GM19455 (cell line): ENCODE data around the gene HS3ST4.
"Not testable (repeated sequence)": the region's sequence is repeated elsewhere in the genome, so short reads cannot be mapped to it uniquely, and the experiment has no call there.

ENCODE experiments used
- ATAC-seq: cut with Tn5 transposase; IDR thresholded peaks from one replicate; pipeline ENCODE4 v1.9.1; 2021; ENCODE audit not compliant: unreplicated experiment

The HS3ST4 gene

GRCh38 chr16:25729188-25729915 is 37.6 kb downstream of the HS3ST4 start:
- ATAC-seq: no peak

- no peak for ATAC-seq
Measured at GRCh38 chr16:25730396-25730795, 38.6 kb downstream of the HS3ST4 start.

- no peak for ATAC-seq
Measured at GRCh38 chr16:25734430-25735385, 42.9 kb downstream of the HS3ST4 start.

GRCh38 chr16:25735645-25736044 is 43.9 kb downstream of the HS3ST4 start:
- ATAC-seq: no peak

GRCh38 chr16:25747160-25747758 is 55.5 kb downstream of the HS3ST4 start:
- ATAC-seq: no peak

- ATAC-seq: no peak
Measured at GRCh38 chr16:25748092-25748654, 56.4 kb downstream of the HS3ST4 start.

GRCh38 chr16:25750488-25751216 is 58.9 kb downstream of the HS3ST4 start:
- ATAC-seq: no peak

GRCh38 chr16:25751230-25751835 is 59.6 kb downstream of the HS3ST4 start:
- ATAC-seq: no peak

GRCh38 chr16:25764466-25764865 is 72.7 kb downstream of the HS3ST4 start:
- ATAC-seq: no peak

- no peak for ATAC-seq
Measured at GRCh38 chr16:25771216-25771615, 79.5 kb downstream of the HS3ST4 start.

GRCh38 chr16:25771812-25772568 is 80.2 kb downstream of the HS3ST4 start:
- no peak for ATAC-seq

GRCh38 chr16:25776214-25776613 is 84.5 kb downstream of the HS3ST4 start:
- not testable (repeated sequence) for ATAC-seq

- ATAC-seq: no peak
Measured at GRCh38 chr16:25783226-25783625, 91.5 kb downstream of the HS3ST4 start.

- no peak for ATAC-seq
Measured at GRCh38 chr16:25785361-25785760, 93.6 kb downstream of the HS3ST4 start.

- ATAC-seq: no peak
Measured at GRCh38 chr16:25786748-25787147, 95.0 kb downstream of the HS3ST4 start.

GRCh38 chr16:25788637-25789036 is 96.9 kb downstream of the HS3ST4 start:
- no peak for ATAC-seq

- ATAC-seq: no peak
Measured at GRCh38 chr16:25796239-25796638, 104.5 kb downstream of the HS3ST4 start.

GRCh38 chr16:25798065-25798464 is 106.3 kb downstream of the HS3ST4 start:
- ATAC-seq: no peak

GRCh38 chr16:25799816-25800215 is 108.1 kb downstream of the HS3ST4 start:
- no peak for ATAC-seq
